K562 (cell line): ENCODE results near the gene RNF151.

Source experiments
- ERF ChIP-seq: fragments of 450-650 bp; formaldehyde crosslinking; IDR thresholded peaks from 2 replicates; pipeline ENCODE4 v1.4.0; 2020; ENCODE audit warnings: mild to moderate bottlenecking, mixed read lengths
- GTF2B ChIP-seq: IDR thresholded peaks from 2 replicates; pipeline ENCODE4 v1.6.1; 2011; ENCODE audit not compliant: insufficient read length; ENCODE audit errors: extremely low read depth
- HNRNPH1 ChIP-seq: fragments of 200-400 bp; formaldehyde crosslinking; optimal IDR thresholded peaks from 2 replicates; pipeline ENCODE3; 2017; ENCODE audit warnings: low read depth, mild to moderate bottlenecking, low read length, moderate library complexity
- KHSRP ChIP-seq: fragments of 450-650 bp; IDR thresholded peaks from 2 replicates; pipeline ENCODE4 v1.6.1; 2017
- ZNF140 ChIP-seq: fragments of 250-450 bp; sonication (Bioruptor Pico); IDR thresholded peaks from 2 replicates; pipeline ENCODE4 v1.8.0; 2021; ENCODE audit warnings: moderate library complexity, mild to moderate bottlenecking, inconsistent platforms

- TF ChIP-seq HNRNPH1 (no peak), ERF (CRISPR knock-in tag) (no peak), KHSRP (no peak), ZNF140 (CRISPR knock-in tag) (no peak), GTF2B (no peak)
Observed at GRCh38 chr16:1945559-1946391, 20.9 kb upstream of the RNF151 start.
